HG02943 (cell line): ENCODE data around the gene MRPL9.
A peak's percentile ranks its signal among the peaks of the same experiment; 100 is the strongest.

Source experiments
- ATAC-seq: cut with Tn5 transposase; IDR thresholded peaks from one replicate; pipeline ENCODE4 v1.9.1; 2021; ENCODE audit warnings: mild to moderate bottlenecking, low read depth, moderate library complexity; ENCODE audit not compliant: unreplicated experiment

Gene MRPL9

GRCh38 chr1:151762941-151763921 is at the start of gene MRPL9:
Gene MRPL9 (minus strand): TSS chr1:151763496. CDS start chr1:151763479, 17 bp downstream.
- ATAC-seq: peak; percentile 93

GRCh38 chr1:151811181-151811580 is 47.9 kb upstream of the MRPL9 start:
- no peak for ATAC-seq

- no peak for ATAC-seq
Observed at GRCh38 chr1:151809985-151810556, 46.8 kb upstream of the MRPL9 start.

GRCh38 chr1:151809290-151809984 is 46.1 kb upstream of the MRPL9 start:
- ATAC-seq: no peak

GRCh38 chr1:151807766-151808165 is 44.5 kb upstream of the MRPL9 start:
- no peak for ATAC-seq

- ATAC-seq: no peak
Observed at GRCh38 chr1:151807131-151807530, 43.8 kb upstream of the MRPL9 start.

GRCh38 chr1:151806170-151806569 is 42.9 kb upstream of the MRPL9 start:
- ATAC-seq: no peak

- ATAC-seq: no peak
Observed at GRCh38 chr1:151805066-151805820, 41.9 kb upstream of the MRPL9 start, which contains the start of gene LINGO4. Gene LINGO4 (minus strand): TSS chr1:151805419. CDS start chr1:151802704, 2,715 bp downstream.

GRCh38 chr1:151803915-151804314 is 40.6 kb upstream of the MRPL9 start:
- ATAC-seq: no peak

- ATAC-seq: no peak
Observed at GRCh38 chr1:151803164-151803563, 39.9 kb upstream of the MRPL9 start.

- ATAC-seq: no peak
Observed at GRCh38 chr1:151802372-151802771, 39.1 kb upstream of the MRPL9 start.

- ATAC-seq: no peak
Observed at GRCh38 chr1:151801846-151802245, 38.5 kb upstream of the MRPL9 start.

- ATAC-seq: no peak
Observed at GRCh38 chr1:151801310-151801820, 38.1 kb upstream of the MRPL9 start.

GRCh38 chr1:151800830-151801229 is 37.5 kb upstream of the MRPL9 start:
- no peak for ATAC-seq

- ATAC-seq: no peak
Observed at GRCh38 chr1:151799179-151800022, 36.1 kb upstream of the MRPL9 start.

GRCh38 chr1:151798571-151798970 is 35.3 kb upstream of the MRPL9 start:
- ATAC-seq: no peak

GRCh38 chr1:151790940-151791651 is 27.8 kb upstream of the MRPL9 start:
- ATAC-seq: peak; percentile 7

- ATAC-seq: peak; percentile 96
Observed at GRCh38 chr1:151790071-151790939, 27.0 kb upstream of the MRPL9 start, which contains the start of gene TDRKH. Gene TDRKH (minus strand): TSS chr1:151790500. CDS start chr1:151783022, 7,478 bp downstream.
